OCI-LY1 (cell line): ENCODE results near the gene USP46.

Experiments
- CTCF ChIP-seq: fragments of 200-600 bp; sonication (generic), shearing (Covaris generic); IDR thresholded peaks from 2 replicates; pipeline ENCODE4 v1.5.1; 2017; ENCODE audit warnings: mild to moderate bottlenecking, antibody characterized with exemption, low read length, moderate library complexity, mixed read lengths
- EZH2 ChIP-seq: fragments of 200-600 bp; sonication (generic), shearing (Covaris generic); IDR thresholded peaks from 2 replicates; pipeline ENCODE4 v1.8.0; 2017; ENCODE audit warnings: borderline replicate concordance, mixed run types, mild to moderate bottlenecking, antibody characterized with exemption, low read length, moderate library complexity, mixed read lengths

- TF ChIP-seq CTCF (no peak), EZH2 (no peak)
Measured at GRCh38 chr4:52637116-52637515, 22.0 kb downstream of the USP46 start.
